ENCODE results near the gene FOXE3.

DNA sequence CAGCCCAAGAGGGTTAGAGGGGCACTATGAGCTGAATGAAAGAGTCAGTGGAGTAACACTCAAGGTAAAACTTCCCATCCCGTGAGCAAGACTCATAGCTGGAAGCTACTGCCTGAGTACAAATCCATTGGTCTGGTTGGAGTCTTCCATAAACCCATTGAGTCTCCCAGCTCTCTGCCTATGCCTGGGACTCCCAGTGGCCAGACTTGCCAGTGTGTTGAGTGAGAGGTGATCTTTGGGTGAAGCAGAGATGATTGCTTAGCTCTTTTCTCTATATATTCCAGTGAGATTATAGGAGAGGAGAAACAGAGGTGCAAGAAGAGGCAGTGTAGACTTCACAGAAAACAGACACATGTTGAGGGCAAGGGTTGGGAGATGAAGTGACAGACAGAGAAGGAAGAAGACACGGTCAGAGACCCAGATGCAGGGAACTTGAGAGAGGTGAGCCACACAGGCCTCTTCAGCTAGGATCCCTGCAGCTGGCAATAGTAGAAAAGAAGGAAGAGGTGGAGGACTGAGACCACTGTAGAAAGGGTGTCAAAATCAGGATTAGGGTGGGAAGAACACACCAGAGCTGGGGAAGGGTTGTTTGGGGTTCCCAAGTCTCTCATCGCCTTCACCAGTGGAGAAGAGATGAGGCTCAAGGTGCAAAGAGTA, 25.5 kb downstream of the FOXE3 start:
- no peak for TF ChIP-seq POLR2AphosphoS5 (IDR thresholded peaks at IDR 0.05; ENCODE audit: low read depth, low read length)
- TF ChIP-seq SIN3A (IDR thresholded peaks at IDR 0.05; ENCODE audit: borderline replicate concordance, insufficient read depth, low read length) = no peak

Measured in PFSK-1 (cell line).